ENCODE data around the gene CCDC54. TPM values are rescaled to one million over a fixed set of nuclear protein-coding genes. Genes with fewer than 3 reads are reported as not detected.

Gene CCDC54
- total RNA-seq, 1 donor from 2014 or later: not detected

DNA sequence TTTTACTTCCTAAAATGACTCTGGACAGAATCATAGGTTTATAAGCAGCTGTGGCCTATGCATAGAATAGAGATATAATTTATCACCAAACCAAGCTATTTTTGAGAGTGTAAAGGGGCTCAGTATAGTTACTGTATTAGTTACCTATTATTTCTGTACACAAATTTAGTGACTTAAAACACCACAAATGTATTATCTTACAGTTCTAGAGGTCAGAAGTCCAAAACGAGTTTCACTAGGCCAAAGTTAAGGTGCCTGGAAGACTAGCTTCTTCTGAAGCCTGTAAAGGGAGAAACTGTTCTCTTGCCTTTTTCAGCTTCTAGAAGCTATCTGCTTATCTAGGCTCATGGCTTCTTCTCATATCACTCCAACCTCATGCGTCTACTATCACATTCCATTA is 30.1 kb downstream of the CCDC54 start:
- no peaks in the 10 kb centered on the region for H3K36me3 ChIP-seq
- H3K4me3 ChIP-seq: no peak overlapping the region
- TF ChIP-seq, protein P1, sequence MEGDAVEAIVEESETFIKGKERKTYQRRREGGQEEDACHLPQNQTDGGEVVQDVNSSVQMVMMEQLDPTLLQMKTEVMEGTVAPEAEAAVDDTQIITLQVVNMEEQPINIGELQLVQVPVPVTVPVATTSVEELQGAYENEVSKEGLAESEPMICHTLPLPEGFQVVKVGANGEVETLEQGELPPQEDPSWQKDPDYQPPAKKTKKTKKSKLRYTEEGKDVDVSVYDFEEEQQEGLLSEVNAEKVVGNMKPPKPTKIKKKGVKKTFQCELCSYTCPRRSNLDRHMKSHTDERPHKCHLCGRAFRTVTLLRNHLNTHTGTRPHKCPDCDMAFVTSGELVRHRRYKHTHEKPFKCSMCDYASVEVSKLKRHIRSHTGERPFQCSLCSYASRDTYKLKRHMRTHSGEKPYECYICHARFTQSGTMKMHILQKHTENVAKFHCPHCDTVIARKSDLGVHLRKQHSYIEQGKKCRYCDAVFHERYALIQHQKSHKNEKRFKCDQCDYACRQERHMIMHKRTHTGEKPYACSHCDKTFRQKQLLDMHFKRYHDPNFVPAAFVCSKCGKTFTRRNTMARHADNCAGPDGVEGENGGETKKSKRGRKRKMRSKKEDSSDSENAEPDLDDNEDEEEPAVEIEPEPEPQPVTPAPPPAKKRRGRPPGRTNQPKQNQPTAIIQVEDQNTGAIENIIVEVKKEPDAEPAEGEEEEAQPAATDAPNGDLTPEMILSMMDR (IDR thresholded peaks at IDR 0.05): no peak
- DNase-seq (ENCODE audit: low spot score in 2 of 2): no peak
- H3K27me3 ChIP-seq: no peaks in the 10 kb centered on the region
- intact Hi-C loops (cut with DNase I): no loop called here
- no peak overlapping the region for H3K27ac ChIP-seq
- peaks cover 5 to 8% of the 10 kb centered on the region in 2 donors for H3K9me3 ChIP-seq
- H3K4me1 ChIP-seq: no peaks in the 10 kb centered on the region

DNA sequence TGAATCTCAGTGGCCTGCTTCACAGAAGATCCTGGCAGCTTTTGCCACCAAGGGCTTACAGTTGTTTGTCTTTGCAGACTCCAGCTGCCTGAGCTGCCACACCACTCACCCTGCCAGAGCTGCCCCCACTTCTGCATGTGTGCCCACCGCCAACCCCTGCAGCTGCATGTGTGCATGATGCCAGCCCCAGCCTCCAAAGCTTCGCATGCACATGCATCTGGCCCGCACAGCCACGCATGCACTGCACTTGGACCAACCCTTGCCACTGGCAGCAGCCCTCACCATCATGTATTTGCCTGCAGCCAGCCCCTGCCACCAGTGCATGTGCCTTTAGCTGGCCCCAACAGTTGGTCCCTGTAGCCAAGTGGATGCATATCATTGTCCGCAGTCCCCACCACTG is 31.3 kb downstream of the CCDC54 start:
- intact Hi-C loops (cut with DNase I): no loop called here
- H3K4me3 ChIP-seq: no peak overlapping the region
- no peak overlapping the region for H3K27ac ChIP-seq
- H3K27me3 ChIP-seq: no peaks in the 10 kb centered on the region
- no peaks in the 10 kb centered on the region for H3K36me3 ChIP-seq
- no peak for DNase-seq (ENCODE audit: low spot score in 2 of 2)
- H3K4me1 ChIP-seq: no peaks in the 10 kb centered on the region
- peaks cover 5 to 8% of the 10 kb centered on the region in 2 donors for H3K9me3 ChIP-seq
- TF ChIP-seq, protein P1 (IDR thresholded peaks at IDR 0.05): no peak

DNA sequence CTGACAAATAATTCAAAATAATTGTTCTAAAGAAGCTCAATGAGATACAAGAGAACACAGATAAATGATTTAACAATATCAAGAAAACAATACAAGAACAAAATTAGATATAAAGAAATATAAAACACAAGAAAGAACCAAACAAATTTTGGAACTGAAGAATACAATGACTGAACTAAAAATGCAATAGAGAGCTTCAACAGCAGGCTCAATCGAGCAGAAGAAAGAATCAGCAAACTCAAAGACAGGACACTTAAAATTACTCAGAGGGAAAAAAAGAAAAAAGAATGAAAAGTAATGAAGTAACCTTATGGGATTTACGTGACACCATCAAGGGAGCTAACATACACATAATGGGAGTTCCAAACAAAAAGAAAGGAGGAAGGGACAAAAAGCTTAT is 32.1 kb downstream of the CCDC54 start:
- TF ChIP-seq, protein P1 (IDR thresholded peaks at IDR 0.05): no peak
- no peaks in the 10 kb centered on the region for H3K4me1 ChIP-seq
- H3K27me3 ChIP-seq: no peaks in the 10 kb centered on the region
- intact Hi-C loops (cut with DNase I): no loop called here
- no peaks in the 10 kb centered on the region for H3K36me3 ChIP-seq
- peaks cover 5 to 8% of the 10 kb centered on the region in 2 donors for H3K9me3 ChIP-seq
- DNase-seq (ENCODE audit: low spot score in 2 of 2): no peak
- H3K27ac ChIP-seq: no peak overlapping the region
- no peak overlapping the region for H3K4me3 ChIP-seq

DNA sequence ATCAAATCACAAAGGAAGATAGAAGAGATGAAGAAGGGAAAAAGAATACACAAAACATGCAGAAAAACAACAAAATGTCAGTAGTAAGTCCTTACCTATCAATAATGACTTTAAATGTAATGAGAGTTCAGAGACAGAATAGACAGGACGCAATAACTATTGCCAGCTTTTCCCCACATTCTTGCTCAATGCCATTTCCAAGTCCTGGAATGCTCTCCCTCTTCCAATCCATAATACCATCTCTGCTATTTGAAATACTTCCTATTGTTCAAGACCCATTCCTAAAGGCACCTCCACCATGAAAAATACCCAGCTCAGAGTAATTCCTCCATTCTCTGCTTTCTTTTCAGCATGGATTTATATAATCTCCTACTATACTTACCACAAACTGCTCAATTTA is 33.4 kb downstream of the CCDC54 start:
- Histone ChIP-seq H3K36me3 (no peaks in the 10 kb centered on the region), H3K4me1 (no peaks in the 10 kb centered on the region), H3K27ac (no peak overlapping the region), H3K4me3 (no peak overlapping the region), H3K27me3 (no peaks in the 10 kb centered on the region), H3K9me3 (peaks cover 5 to 8% of the 10 kb centered on the region in 2 donors)
- intact Hi-C loops (cut with DNase I): no loop called here
- no peak for DNase-seq (ENCODE audit: low spot score in 2 of 2)
- TF ChIP-seq, protein P1 (IDR thresholded peaks at IDR 0.05): no peak

DNA sequence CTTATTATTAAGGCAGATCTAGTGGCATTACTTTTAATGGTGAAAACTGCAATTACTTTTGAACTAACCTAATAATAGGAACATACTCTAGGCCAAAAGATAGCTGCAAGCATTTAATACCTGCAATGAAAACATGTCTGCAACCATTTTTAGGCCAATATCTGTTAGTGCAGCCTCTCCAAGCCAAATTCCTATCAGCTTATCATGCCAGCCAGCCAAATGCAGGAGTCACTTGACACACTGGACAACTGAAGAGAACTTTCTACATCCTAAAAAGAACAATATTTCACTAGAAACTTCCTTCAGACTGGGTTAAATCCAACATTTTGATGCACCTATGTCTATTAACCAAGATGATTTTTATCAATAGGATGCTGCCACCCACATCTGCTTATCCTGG is 33.8 kb downstream of the CCDC54 start:
- Histone ChIP-seq H3K36me3 (no peaks in the 10 kb centered on the region), H3K4me3 (no peak overlapping the region), H3K9me3 (peaks cover 5 to 8% of the 10 kb centered on the region in 2 donors), H3K4me1 (no peaks in the 10 kb centered on the region), H3K27ac (no peak overlapping the region), H3K27me3 (no peaks in the 10 kb centered on the region)
- intact Hi-C loops (cut with DNase I): no loop called here
- DNase-seq (ENCODE audit: low spot score in 2 of 2): no peak
- TF ChIP-seq, protein P1 (IDR thresholded peaks at IDR 0.05): no peak

DNA sequence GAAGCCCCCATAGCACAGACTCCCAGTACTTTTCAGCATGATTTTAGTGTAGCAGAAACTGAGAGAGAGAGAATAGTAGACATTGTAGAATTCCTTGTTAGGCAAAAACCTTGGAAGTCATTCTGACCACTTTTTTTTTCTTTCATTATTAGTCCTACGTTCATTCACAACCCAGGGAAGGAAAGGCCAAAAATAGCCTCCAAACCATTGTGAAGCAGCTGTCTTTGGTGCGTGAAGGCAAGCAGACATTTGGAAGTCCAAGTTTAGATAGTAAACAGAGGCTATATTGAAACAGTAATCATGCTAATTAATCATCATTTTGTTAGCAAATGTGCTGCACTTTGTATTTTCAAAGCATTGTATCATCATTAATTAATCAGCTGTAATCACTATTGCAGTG is 34.5 kb downstream of the CCDC54 start:
- no peak overlapping the region for H3K27ac ChIP-seq
- no peaks in the 10 kb centered on the region for H3K4me1 ChIP-seq
- intact Hi-C loops (cut with DNase I): no loop called here

More for the DNA sequence above, 34.5 kb downstream of the CCDC54 start:
- Histone ChIP-seq H3K27me3 (no peaks in the 10 kb centered on the region), H3K9me3 (peaks cover 5 to 8% of the 10 kb centered on the region in 2 donors), H3K4me3 (no peak overlapping the region), H3K36me3 (no peaks in the 10 kb centered on the region)
- no peak for DNase-seq (ENCODE audit: low spot score in 2 of 2)
- TF ChIP-seq, protein P1 (IDR thresholded peaks at IDR 0.05): no peak

All from ascending aorta (tissue), 2 donors.